Tibial nerve (tissue), 4 donors: ENCODE measurements around the gene PDXP.

Experiments used
- EP300 ChIP-seq, 2 donors: sonication (generic); formaldehyde crosslinking; IDR thresholded peaks; one replicate each; pipeline ENCODE4 v1.6.1; 2017; ENCODE audit warnings: antibody characterized with exemption in 2 of 2, mild to moderate bottlenecking in 1 of 2
- TF ChIP-seq, protein P1 (sequence below), 5 experiments: fragments of 200-600 bp in 3 of 5; fragments of 450-650 bp in 2 of 5; sonication (generic) in 3 of 5; IDR thresholded peaks; one replicate each; pipeline ENCODE4 v1.5.1; 2016 to 2019; ENCODE audit warnings: antibody characterized with exemption in 5 of 5, mild to moderate bottlenecking in 3 of 5, moderate library complexity in 2 of 5

DNA sequence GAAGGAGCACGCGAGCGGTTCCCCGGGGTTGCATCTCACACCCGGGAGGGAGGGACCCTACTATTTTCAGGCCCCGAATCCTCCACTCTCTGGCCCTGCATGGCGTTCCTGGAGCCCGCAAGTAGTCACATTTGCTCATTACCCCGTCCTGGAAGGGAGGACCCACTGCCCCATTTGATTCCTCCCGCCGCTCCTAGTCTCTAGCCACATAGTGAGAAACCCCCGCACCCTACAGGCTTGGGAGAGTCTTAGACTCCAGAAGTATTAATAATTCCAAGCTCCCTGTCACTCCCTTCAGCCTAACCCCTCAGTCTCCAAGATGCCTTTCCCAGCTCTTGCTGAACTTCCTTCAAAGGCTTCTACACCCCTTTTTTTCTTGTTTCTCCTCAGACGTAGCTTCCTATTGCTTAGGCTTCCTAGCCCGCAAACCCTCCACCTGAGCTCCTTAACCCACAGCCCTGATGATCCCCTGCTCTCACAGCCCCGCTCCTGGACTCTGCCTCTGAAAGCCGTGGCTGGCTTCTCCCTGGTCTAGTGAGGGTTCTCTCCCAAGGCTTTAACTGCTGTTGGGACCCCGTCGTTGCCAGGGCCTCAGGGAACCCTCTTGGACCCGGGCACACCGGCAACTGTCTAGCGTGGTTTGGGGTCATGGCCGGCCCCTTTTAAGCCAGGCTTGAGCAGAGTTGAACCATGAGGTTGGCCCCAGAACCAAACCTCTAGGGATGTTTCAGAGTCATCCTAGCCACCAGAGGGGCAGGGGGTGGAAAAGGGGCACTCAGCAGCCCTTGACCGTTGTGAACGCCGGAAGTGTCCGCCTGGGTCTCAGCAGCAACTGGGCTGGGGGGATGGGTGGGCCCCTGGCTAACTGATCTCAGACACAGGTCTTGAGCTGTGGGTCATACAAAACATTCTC lies 49.0 kb upstream of the PDXP start:
- TF ChIP-seq, protein P1, sequence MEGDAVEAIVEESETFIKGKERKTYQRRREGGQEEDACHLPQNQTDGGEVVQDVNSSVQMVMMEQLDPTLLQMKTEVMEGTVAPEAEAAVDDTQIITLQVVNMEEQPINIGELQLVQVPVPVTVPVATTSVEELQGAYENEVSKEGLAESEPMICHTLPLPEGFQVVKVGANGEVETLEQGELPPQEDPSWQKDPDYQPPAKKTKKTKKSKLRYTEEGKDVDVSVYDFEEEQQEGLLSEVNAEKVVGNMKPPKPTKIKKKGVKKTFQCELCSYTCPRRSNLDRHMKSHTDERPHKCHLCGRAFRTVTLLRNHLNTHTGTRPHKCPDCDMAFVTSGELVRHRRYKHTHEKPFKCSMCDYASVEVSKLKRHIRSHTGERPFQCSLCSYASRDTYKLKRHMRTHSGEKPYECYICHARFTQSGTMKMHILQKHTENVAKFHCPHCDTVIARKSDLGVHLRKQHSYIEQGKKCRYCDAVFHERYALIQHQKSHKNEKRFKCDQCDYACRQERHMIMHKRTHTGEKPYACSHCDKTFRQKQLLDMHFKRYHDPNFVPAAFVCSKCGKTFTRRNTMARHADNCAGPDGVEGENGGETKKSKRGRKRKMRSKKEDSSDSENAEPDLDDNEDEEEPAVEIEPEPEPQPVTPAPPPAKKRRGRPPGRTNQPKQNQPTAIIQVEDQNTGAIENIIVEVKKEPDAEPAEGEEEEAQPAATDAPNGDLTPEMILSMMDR (IDR thresholded peaks at IDR 0.05): no peak
- no peak for TF ChIP-seq EP300 (IDR thresholded peaks at IDR 0.05)
